Measurements from ENCODE around the gene GALP. TPM values are rescaled to one million over a fixed set of nuclear protein-coding genes. Genes with fewer than 3 reads are reported as not detected.

Gene GALP
- total RNA-seq, 1 experiment from 2014 or later: not detected

DNA sequence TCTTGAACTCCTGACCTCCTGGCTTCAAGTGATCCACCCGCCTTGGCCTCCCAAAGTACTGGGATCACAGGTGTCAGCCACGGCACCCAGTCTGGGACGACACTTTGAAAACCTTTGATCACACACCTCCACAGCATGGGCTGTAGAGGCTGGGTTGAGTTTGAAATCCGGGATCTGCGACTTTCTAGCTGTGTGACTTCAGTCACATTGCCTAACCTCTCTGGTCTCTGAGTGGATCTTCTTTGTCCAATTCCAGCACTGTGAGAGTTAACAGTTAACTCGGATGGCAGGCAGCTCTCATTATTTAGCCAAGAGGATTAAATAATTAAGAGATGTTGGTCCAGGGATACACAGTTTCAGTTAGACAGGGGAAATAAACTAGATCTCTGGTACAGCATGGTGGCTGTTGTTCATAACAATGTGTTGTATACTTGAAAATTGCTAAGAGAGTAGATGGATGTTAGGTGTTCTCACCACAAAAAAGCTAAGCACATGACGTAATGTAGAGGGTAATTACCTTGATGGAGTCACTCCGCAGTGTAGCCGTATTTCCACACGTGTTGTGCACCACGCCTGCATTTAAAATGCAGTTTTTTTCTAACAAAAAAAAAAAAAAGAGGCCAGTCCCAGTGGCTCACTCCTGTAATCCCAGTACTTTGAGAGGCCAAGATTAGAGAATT is 1.9 kb downstream of the GALP start:
- Histone ChIP-seq H3K9me3 (ENCODE audit: low read length) (no peaks in the 10 kb centered on the region), H3F3A (ENCODE audit: low read length, unreplicated experiment) (no peaks in the 10 kb centered on the region), H3K9ac (ENCODE audit: low read length) (no peak overlapping the region), H3K4me3 (ENCODE audit: low read length) (no peak overlapping the region), H3K9me2 (replicated peaks; ENCODE audit: low read length) (no peaks in the 10 kb centered on the region), H4K20me1 (ENCODE audit: low read length) (no peaks in the 10 kb centered on the region), H3K4me2 (ENCODE audit: low read length) (no peak overlapping the region), H3K79me2 (ENCODE audit: low read length) (no peaks in the 10 kb centered on the region), H3K4me1 (ENCODE audit: insufficient read depth, low read length) (no peaks in the 10 kb centered on the region), H2AFZ (ENCODE audit: low read length) (no peak overlapping the region), H3K27ac (ENCODE audit: low read length) (no peak overlapping the region), H3K36me3 (ENCODE audit: low read depth, low read length) (no peaks in the 10 kb centered on the region), H3K27me3 (ENCODE audit: low read length) (peaks cover 17% of the 10 kb centered on the region)
- DNase-seq: no peak
- ATAC-seq: no peak
- POLR2A ChIA-PET (ENCODE audit: unreplicated experiment): no interaction called here
- intact Hi-C loops (cut with micrococcal nuclease): no loop called here
- no peak for TF ChIP-seq EZH2phosphoT487 (IDR thresholded peaks at IDR 0.05; ENCODE audit: borderline replicate concordance, low read length)
- TF ChIP-seq, protein P1, sequence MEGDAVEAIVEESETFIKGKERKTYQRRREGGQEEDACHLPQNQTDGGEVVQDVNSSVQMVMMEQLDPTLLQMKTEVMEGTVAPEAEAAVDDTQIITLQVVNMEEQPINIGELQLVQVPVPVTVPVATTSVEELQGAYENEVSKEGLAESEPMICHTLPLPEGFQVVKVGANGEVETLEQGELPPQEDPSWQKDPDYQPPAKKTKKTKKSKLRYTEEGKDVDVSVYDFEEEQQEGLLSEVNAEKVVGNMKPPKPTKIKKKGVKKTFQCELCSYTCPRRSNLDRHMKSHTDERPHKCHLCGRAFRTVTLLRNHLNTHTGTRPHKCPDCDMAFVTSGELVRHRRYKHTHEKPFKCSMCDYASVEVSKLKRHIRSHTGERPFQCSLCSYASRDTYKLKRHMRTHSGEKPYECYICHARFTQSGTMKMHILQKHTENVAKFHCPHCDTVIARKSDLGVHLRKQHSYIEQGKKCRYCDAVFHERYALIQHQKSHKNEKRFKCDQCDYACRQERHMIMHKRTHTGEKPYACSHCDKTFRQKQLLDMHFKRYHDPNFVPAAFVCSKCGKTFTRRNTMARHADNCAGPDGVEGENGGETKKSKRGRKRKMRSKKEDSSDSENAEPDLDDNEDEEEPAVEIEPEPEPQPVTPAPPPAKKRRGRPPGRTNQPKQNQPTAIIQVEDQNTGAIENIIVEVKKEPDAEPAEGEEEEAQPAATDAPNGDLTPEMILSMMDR (conservative IDR thresholded peaks at IDR 0.05; ENCODE audit: low read depth, low read length): no peak
- BruUV-seq (replicated peaks): no TSS peak
- CTCF ChIA-PET: no interaction called here

GRCh38 chr19:56189785-56190184 is 14.0 kb downstream of the GALP start:
- no peak for DNase-seq
- Histone ChIP-seq H2AFZ (ENCODE audit: low read length) (no peak overlapping the region), H3K4me1 (ENCODE audit: insufficient read depth, low read length) (no peaks in the 10 kb centered on the region), H4K20me1 (ENCODE audit: low read length) (no peaks in the 10 kb centered on the region), H3K9me3 (ENCODE audit: low read length) (no peaks in the 10 kb centered on the region), H3K4me2 (ENCODE audit: low read length) (no peak overlapping the region), H3K27me3 (ENCODE audit: low read length) (peaks cover 24% of the 10 kb centered on the region), H3K36me3 (ENCODE audit: low read depth, low read length) (no peaks in the 10 kb centered on the region), H3F3A (ENCODE audit: low read length, unreplicated experiment) (no peaks in the 10 kb centered on the region), H3K4me3 (ENCODE audit: low read length) (no peak overlapping the region), H3K9me2 (replicated peaks; ENCODE audit: low read length) (no peaks in the 10 kb centered on the region), H3K79me2 (ENCODE audit: low read length) (no peaks in the 10 kb centered on the region), H3K9ac (ENCODE audit: low read length) (no peak overlapping the region), H3K27ac (ENCODE audit: low read length) (no peak overlapping the region)
- intact Hi-C loops (cut with micrococcal nuclease): no loop called here
- no peak for TF ChIP-seq EZH2 (IDR thresholded peaks at IDR 0.05; ENCODE audit: low read length, unreplicated experiment)
- TF ChIP-seq, protein P1 (conservative IDR thresholded peaks at IDR 0.05; ENCODE audit: low read depth, low read length): 0 out of 2 replicates have a peak, but pooled peaks have one; percentile 22
- BruUV-seq (replicated peaks): no TSS peak
- ATAC-seq: no peak
- ChIA-PET CTCF (no interaction called here), POLR2A (ENCODE audit: unreplicated experiment) (no interaction called here)

- Histone ChIP-seq H3K9me3 (ENCODE audit: low read length) (no peaks in the 10 kb centered on the region), H2AFZ (ENCODE audit: low read length) (no peak overlapping the region), H3K36me3 (ENCODE audit: low read depth, low read length) (no peaks in the 10 kb centered on the region), H3F3A (ENCODE audit: low read length, unreplicated experiment) (no peaks in the 10 kb centered on the region), H4K20me1 (ENCODE audit: low read length) (no peaks in the 10 kb centered on the region), H3K9ac (ENCODE audit: low read length) (no peak overlapping the region), H3K27ac (ENCODE audit: low read length) (no peak overlapping the region), H3K27me3 (ENCODE audit: low read length) (peaks cover 20% of the 10 kb centered on the region), H3K4me2 (ENCODE audit: low read length) (no peak overlapping the region), H3K4me1 (ENCODE audit: insufficient read depth, low read length) (no peaks in the 10 kb centered on the region), H3K79me2 (ENCODE audit: low read length) (no peaks in the 10 kb centered on the region), H3K4me3 (ENCODE audit: low read length) (no peak overlapping the region), H3K9me2 (replicated peaks; ENCODE audit: low read length) (no peaks in the 10 kb centered on the region)
- POLR2A ChIA-PET (ENCODE audit: unreplicated experiment): no interaction called here
- DNase-seq (no peak), ATAC-seq (no peak)
- no TSS peak for BruUV-seq (replicated peaks)
- CTCF ChIA-PET: no interaction called here
- TF ChIP-seq EZH2 (IDR thresholded peaks at IDR 0.05; ENCODE audit: low read length, unreplicated experiment) (no peak), EZH2phosphoT487 (IDR thresholded peaks at IDR 0.05; ENCODE audit: borderline replicate concordance, low read length) (no peak)
- TF ChIP-seq, protein P1 (conservative IDR thresholded peaks at IDR 0.05; ENCODE audit: low read depth, low read length): no peak; the same call in 1 of the 2 replicates
- intact Hi-C loops (cut with micrococcal nuclease): no loop called here
These were observed 15.3 kb downstream of the GALP start for GRCh38 chr19:56191115-56191514.
